Fibroblast of the aortic adventitia (primary cell): ENCODE data around the gene SLC25A10. TPM values are rescaled to one million over a fixed set of nuclear protein-coding genes. Genes with fewer than 3 reads are reported as not detected.
A peak's percentile ranks its signal among the peaks of the same experiment; 100 is the strongest.

ENCODE experiments used
- DNase-seq: peaks from one replicate; pipeline ENCODE4 v3.0.0-alpha.2; 2010; ENCODE audit warnings: low read depth
- H3K4me3 ChIP-seq: 2 replicates; pipeline ENCODE4 v1.5.1; 2011; ENCODE audit warnings: low read depth, mild to moderate bottlenecking, control low read depth, low read length, moderate library complexity
- CTCF ChIP-seq: IDR thresholded peaks from 2 replicates; pipeline ENCODE4 v1.5.1; 2011; ENCODE audit warnings: mild to moderate bottlenecking, low read length, control low read depth, inconsistent platforms; ENCODE audit not compliant: insufficient read depth
- total RNA-seq: library from RNA; depleted of rRNA; stranded (reverse); fragments of >200 nt; gene quantifications from 2 replicates; pipeline ENCODE4 v1.2.3, GENCODE V29; 2012; ENCODE audit warnings: low replicate concordance

Gene SLC25A10
- total RNA-seq, 1 donor: 19.3 TPM

GRCh38 chr17:81700353-81701287, 11.5 kb upstream of the SLC25A10 start:
- H3K4me3 ChIP-seq: no peak overlapping the region
- DNase-seq: no peak
- no peak for TF ChIP-seq CTCF

GRCh38 chr17:81701288-81702071, 10.6 kb upstream of the SLC25A10 start:
- no peak for TF ChIP-seq CTCF
- H3K4me3 ChIP-seq: peak overlapping the region; percentile 95
- no peak for DNase-seq

GRCh38 chr17:81702934-81703746, 8.9 kb upstream of the SLC25A10 start, which contains the start of gene MRPL12:
MRPL12 (plus strand) TSS chr17:81703367; CDS start chr17:81703502, 135 bp downstream.
- peak; percentile 28 for TF ChIP-seq CTCF
- peak within 1 kb of the TSS; percentile 95 for H3K4me3 ChIP-seq
- DNase-seq: peak; percentile 90

GRCh38 chr17:81703747-81704654, 8.1 kb upstream of the SLC25A10 start:
- no peak for TF ChIP-seq CTCF
- no peak for DNase-seq
- peak overlapping the region; percentile 95 for H3K4me3 ChIP-seq

- no peak for TF ChIP-seq CTCF
- no peak for DNase-seq
- no peak overlapping the region for H3K4me3 ChIP-seq
These were observed 6.4 kb upstream of the SLC25A10 start for GRCh38 chr17:81705518-81706231.
